ENCODE results near the gene CHMP4A.

The CHMP4A gene

DNA sequence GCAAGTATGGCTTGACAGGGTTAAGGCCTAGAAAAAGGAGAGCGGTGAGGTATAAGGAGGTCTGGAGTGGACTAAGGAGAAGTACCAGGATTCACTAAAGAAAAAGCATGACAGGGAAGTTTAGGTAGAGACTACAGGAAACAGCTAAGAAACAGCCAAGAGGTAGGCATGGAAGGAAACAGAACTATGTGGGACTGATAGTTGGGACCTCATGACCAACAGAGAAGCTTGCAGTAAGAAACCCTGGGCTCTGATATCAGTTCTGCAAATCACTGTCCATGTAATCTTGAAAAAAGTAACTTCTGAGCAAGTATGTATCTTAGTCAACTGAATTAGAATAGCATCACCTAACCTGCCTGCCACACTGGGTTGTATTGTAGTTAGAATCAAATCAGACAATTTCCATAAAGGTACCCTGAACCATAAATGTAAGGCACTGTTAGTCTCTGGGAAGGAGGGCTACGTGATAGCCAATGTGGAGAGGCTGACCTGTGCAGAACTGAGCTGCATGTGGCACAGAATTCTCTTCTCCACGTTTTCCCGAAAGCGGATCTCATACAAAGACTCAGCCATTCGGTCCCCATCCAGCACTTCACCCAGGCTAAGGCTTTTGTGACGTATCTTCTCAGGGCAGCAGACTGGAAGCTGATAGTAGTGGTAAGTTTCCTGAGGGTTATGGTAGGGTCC lies 19.0 kb downstream of the CHMP4A start:
- H3K36me3 Mint-ChIP-seq (ENCODE audit: low read depth) = peaks cover 38% of the 10 kb centered on the region
- peak overlapping the region; percentile 95 to 97 (median 95) for H3K27ac Mint-ChIP-seq
- no peaks in the 10 kb centered on the region for H3K27me3 Mint-ChIP-seq (ENCODE audit: low read depth)
- no peaks in the 10 kb centered on the region for H3K9me3 Mint-ChIP-seq
- TF ChIP-seq, protein P1, sequence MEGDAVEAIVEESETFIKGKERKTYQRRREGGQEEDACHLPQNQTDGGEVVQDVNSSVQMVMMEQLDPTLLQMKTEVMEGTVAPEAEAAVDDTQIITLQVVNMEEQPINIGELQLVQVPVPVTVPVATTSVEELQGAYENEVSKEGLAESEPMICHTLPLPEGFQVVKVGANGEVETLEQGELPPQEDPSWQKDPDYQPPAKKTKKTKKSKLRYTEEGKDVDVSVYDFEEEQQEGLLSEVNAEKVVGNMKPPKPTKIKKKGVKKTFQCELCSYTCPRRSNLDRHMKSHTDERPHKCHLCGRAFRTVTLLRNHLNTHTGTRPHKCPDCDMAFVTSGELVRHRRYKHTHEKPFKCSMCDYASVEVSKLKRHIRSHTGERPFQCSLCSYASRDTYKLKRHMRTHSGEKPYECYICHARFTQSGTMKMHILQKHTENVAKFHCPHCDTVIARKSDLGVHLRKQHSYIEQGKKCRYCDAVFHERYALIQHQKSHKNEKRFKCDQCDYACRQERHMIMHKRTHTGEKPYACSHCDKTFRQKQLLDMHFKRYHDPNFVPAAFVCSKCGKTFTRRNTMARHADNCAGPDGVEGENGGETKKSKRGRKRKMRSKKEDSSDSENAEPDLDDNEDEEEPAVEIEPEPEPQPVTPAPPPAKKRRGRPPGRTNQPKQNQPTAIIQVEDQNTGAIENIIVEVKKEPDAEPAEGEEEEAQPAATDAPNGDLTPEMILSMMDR (IDR thresholded peaks at IDR 0.05; ENCODE audit: unreplicated experiment in 3 of 3) = no peak
- H3K4me1 Mint-ChIP-seq = peaks cover 43% of the 10 kb centered on the region
- peak overlapping the region; percentile 90 to 99 (median 97) for H3K4me3 Mint-ChIP-seq

GRCh38 chr14:24192933-24193332 lies 20.4 kb downstream of the CHMP4A start:
- Mint-ChIP-seq H3K4me3 (peak overlapping the region; percentile 57 to 73 (median 65)), H3K9me3 (no peaks in the 10 kb centered on the region), H3K4me1 (peaks cover 44% of the 10 kb centered on the region), H3K27ac (peak overlapping the region in 1 of 3 experiments; percentile 71), H3K27me3 (ENCODE audit: low read depth) (no peaks in the 10 kb centered on the region), H3K36me3 (ENCODE audit: low read depth) (peaks cover 31% of the 10 kb centered on the region)
- TF ChIP-seq, protein P1 (IDR thresholded peaks at IDR 0.05; ENCODE audit: unreplicated experiment in 3 of 3) = no peak

GRCh38 chr14:24190416-24190815 lies 22.9 kb downstream of the CHMP4A start:
- H3K27me3 Mint-ChIP-seq (ENCODE audit: low read depth) = no peaks in the 10 kb centered on the region
- peaks cover 31% of the 10 kb centered on the region for H3K36me3 Mint-ChIP-seq (ENCODE audit: low read depth)
- no peak overlapping the region for H3K27ac Mint-ChIP-seq
- H3K9me3 Mint-ChIP-seq = no peaks in the 10 kb centered on the region
- peak overlapping the region in 1 of 3 experiments; percentile 37 for H3K4me3 Mint-ChIP-seq
- peaks cover 41% of the 10 kb centered on the region for H3K4me1 Mint-ChIP-seq
- TF ChIP-seq, protein P1 (IDR thresholded peaks at IDR 0.05; ENCODE audit: unreplicated experiment in 3 of 3) = no peak

GRCh38 chr14:24189460-24189859 lies 23.8 kb downstream of the CHMP4A start:
- H3K27ac Mint-ChIP-seq = peak overlapping the region; percentile 44 to 90 (median 88)
- no peaks in the 10 kb centered on the region for H3K9me3 Mint-ChIP-seq
- H3K4me1 Mint-ChIP-seq = peaks cover 35% of the 10 kb centered on the region
- peak overlapping the region in 1 of 3 experiments; percentile 95 for H3K4me3 Mint-ChIP-seq
- TF ChIP-seq, protein P1 (IDR thresholded peaks at IDR 0.05; ENCODE audit: unreplicated experiment in 3 of 3) = no peak
- H3K27me3 Mint-ChIP-seq (ENCODE audit: low read depth) = no peaks in the 10 kb centered on the region
- H3K36me3 Mint-ChIP-seq (ENCODE audit: low read depth) = peaks cover 31% of the 10 kb centered on the region

- no peaks in the 10 kb centered on the region for H3K27me3 Mint-ChIP-seq (ENCODE audit: low read depth)
- TF ChIP-seq, protein P1 (IDR thresholded peaks at IDR 0.05; ENCODE audit: unreplicated experiment in 3 of 3) = no peak
Measured at GRCh38 chr14:24189059-24189375, 24.3 kb downstream of the CHMP4A start.

More at GRCh38 chr14:24189059-24189375, 24.3 kb downstream of the CHMP4A start:
- peaks cover 29% of the 10 kb centered on the region for H3K36me3 Mint-ChIP-seq (ENCODE audit: low read depth)
- H3K4me1 Mint-ChIP-seq = peaks cover 31% of the 10 kb centered on the region
- peak overlapping the region; percentile 93 to 95 (median 94) for H3K4me3 Mint-ChIP-seq
- H3K9me3 Mint-ChIP-seq = no peaks in the 10 kb centered on the region
- peak overlapping the region; percentile 44 to 90 (median 88) for H3K27ac Mint-ChIP-seq
